ENCODE measurements around the gene SLC27A2.

SLC27A2 gene

DNA sequence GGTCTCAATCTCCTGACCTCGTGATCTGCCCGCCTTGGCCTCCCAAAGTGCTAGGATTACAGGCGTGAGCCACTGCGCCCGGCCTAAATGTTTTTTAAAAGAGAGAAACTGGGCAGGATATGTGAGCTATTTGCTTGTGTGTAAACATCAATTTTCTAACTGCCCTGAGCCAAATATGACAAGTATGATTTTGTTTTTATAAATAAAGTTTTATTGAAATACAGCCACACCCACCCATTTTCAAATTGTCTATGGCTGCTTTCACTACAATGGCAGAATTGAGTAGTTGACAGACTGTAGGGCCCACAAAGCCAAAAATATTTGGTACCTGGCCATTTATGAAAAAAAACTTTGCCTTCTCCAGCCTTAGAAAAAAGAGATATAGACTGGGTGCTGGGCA lies 99.4 kb downstream of the SLC27A2 start:
- DNase-seq, result no peak
